SK-N-SH treated with all-trans-retinoic acid at 6 μM for 48 hours (cell line): Measurements from ENCODE around the gene WWC2.

ENCODE experiments used
- ARNTL ChIP-seq: fragments of 450-650 bp; formaldehyde crosslinking; IDR thresholded peaks from 2 replicates; pipeline ENCODE4 v1.5.0; 2020; ENCODE audit warnings: low read depth, mild to moderate bottlenecking, moderate library complexity, borderline replicate concordance
- BACH2 ChIP-seq: fragments of 250-450 bp; sonication (Bioruptor Pico); IDR thresholded peaks from 2 replicates; pipeline ENCODE4 v1.9.0; 2021; ENCODE audit warnings: mild to moderate bottlenecking, borderline replicate concordance
- GLIS3 ChIP-seq: fragments of 250-450 bp; sonication (Bioruptor Pico); IDR thresholded peaks from 2 replicates; pipeline ENCODE4 v1.5.0; 2020; ENCODE audit warnings: mild to moderate bottlenecking, moderate library complexity
- PATZ1 ChIP-seq: fragments of 250-450 bp; sonication (Bioruptor Pico); IDR thresholded peaks from 2 replicates; pipeline ENCODE4 v1.8.0; 2020; ENCODE audit warnings: mild to moderate bottlenecking, moderate library complexity, borderline replicate concordance
- PPARA ChIP-seq: fragments of 250-450 bp; sonication (Bioruptor Pico); IDR thresholded peaks from 2 replicates; pipeline ENCODE4 v1.5.0; 2020; ENCODE audit warnings: mild to moderate bottlenecking, borderline replicate concordance
- TCF4 ChIP-seq: fragments of 250-450 bp; sonication (Bioruptor Pico); IDR thresholded peaks from 2 replicates; pipeline ENCODE4 v1.8.0; 2021; ENCODE audit warnings: mild to moderate bottlenecking, moderate library complexity, borderline replicate concordance
- ZC3H10 ChIP-seq: fragments of 250-450 bp; sonication (Bioruptor Pico); IDR thresholded peaks from 2 replicates; pipeline ENCODE4 v1.5.1; 2021; ENCODE audit warnings: mild to moderate bottlenecking, moderate library complexity
- ZFP3 ChIP-seq: fragments of 250-450 bp; sonication (Bioruptor Pico); IDR thresholded peaks from 2 replicates; pipeline ENCODE4 v1.5.0; 2020; ENCODE audit warnings: mild to moderate bottlenecking, moderate library complexity
- ZNF70 ChIP-seq: fragments of 450-650 bp; formaldehyde crosslinking; IDR thresholded peaks from 2 replicates; pipeline ENCODE4 v1.5.0; 2020; ENCODE audit warnings: mild to moderate bottlenecking, moderate library complexity
- ZNF8 ChIP-seq: fragments of 450-650 bp; formaldehyde crosslinking; IDR thresholded peaks from 2 replicates; pipeline ENCODE4 v1.5.0; 2020; ENCODE audit warnings: mild to moderate bottlenecking, moderate library complexity
- TF ChIP-seq, protein P1 (sequence below): fragments of 250-450 bp; sonication (Bioruptor Pico); IDR thresholded peaks from 2 replicates; pipeline ENCODE4 v1.5.1; 2021; ENCODE audit warnings: mild to moderate bottlenecking, moderate library complexity
- TF ChIP-seq, protein P2 (sequence below): fragments of 250-450 bp; sonication (Bioruptor Pico); IDR thresholded peaks from 2 replicates; pipeline ENCODE4 v1.5.1; 2020; ENCODE audit warnings: low read depth, mild to moderate bottlenecking, moderate library complexity

DNA sequence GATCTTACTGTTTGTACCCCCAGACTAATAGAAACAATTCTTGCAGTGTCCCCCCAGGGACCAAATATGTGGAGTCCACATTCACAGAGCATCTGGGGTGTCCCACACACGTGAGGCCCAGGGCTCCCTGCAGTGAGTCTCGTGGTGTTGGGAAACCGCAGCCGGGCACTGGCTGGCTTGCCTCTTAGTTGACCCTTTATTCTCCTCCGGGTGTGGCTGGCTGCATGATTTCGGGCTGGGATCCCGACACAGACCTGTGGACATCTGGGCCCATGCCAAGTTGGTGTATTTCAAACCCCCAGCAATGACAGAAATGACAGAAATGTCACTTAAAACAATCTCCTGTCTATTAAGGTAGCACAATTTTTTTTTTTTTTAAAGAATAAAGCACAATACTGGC lies 238.8 kb downstream of the WWC2 start:
- no peak for TF ChIP-seq ZNF8 (CRISPR knock-in tag)
- TF ChIP-seq TCF4 (CRISPR knock-in tag): no peak
- TF ChIP-seq, protein P1, sequence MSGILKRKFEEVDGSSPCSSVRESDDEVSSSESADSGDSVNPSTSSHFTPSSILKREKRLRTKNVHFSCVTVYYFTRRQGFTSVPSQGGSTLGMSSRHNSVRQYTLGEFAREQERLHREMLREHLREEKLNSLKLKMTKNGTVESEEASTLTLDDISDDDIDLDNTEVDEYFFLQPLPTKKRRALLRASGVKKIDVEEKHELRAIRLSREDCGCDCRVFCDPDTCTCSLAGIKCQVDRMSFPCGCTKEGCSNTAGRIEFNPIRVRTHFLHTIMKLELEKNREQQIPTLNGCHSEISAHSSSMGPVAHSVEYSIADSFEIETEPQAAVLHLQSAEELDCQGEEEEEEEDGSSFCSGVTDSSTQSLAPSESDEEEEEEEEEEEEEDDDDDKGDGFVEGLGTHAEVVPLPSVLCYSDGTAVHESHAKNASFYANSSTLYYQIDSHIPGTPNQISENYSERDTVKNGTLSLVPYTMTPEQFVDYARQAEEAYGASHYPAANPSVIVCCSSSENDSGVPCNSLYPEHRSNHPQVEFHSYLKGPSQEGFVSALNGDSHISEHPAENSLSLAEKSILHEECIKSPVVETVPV (CRISPR knock-in tag): no peak
- TF ChIP-seq ZFP3 (CRISPR knock-in tag): no peak
- TF ChIP-seq ZC3H10 (CRISPR knock-in tag): no peak
- TF ChIP-seq, protein P2, sequence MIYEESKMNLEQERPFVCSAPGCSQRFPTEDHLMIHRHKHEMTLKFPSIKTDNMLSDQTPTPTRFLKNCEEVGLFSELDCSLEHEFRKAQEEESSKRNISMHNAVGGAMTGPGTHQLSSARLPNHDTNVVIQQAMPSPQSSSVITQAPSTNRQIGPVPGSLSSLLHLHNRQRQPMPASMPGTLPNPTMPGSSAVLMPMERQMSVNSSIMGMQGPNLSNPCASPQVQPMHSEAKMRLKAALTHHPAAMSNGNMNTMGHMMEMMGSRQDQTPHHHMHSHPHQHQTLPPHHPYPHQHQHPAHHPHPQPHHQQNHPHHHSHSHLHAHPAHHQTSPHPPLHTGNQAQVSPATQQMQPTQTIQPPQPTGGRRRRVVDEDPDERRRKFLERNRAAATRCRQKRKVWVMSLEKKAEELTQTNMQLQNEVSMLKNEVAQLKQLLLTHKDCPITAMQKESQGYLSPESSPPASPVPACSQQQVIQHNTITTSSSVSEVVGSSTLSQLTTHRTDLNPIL (CRISPR knock-in tag): no peak
- TF ChIP-seq ZNF70 (CRISPR knock-in tag): no peak
- no peak for TF ChIP-seq ARNTL (CRISPR knock-in tag)
- no peak for TF ChIP-seq GLIS3
- no peak for TF ChIP-seq PATZ1 (CRISPR knock-in tag)
- TF ChIP-seq BACH2 (CRISPR knock-in tag): no peak
- TF ChIP-seq PPARA (CRISPR knock-in tag): no peak
